ENCODE results near the gene CBX3.
"Not testable (repeated sequence)": the region's sequence is repeated elsewhere in the genome, so short reads cannot be mapped to it uniquely, and the experiment has no call there.

The CBX3 gene

GRCh38 chr7:26193432-26194207 lies 7.9 kb upstream of the CBX3 start:
- H3K27ac ChIP-seq (ENCODE audit: low read depth, low read length) = no peak overlapping the region
- DNase-seq = peak in 1 of 2 donors; percentile 21
- no CpG with 5 or more reads among the region's 8 CpGs for WGBS (ENCODE audit: extremely low coverage, insufficient coverage, insufficient read length)

GRCh38 chr7:26194764-26195163 lies 6.8 kb upstream of the CBX3 start:
- H4K8ac ChIP-seq (ENCODE audit: low read depth, low read length); DNase-seq; H2AFZ ChIP-seq (ENCODE audit: insufficient read depth, low read length, poor library complexity); H2BK12ac ChIP-seq (ENCODE audit: low read length); H3K4me3 ChIP-seq (ENCODE audit: low read depth, low read length); H3K79me1 ChIP-seq (ENCODE audit: low read length); H3K23ac ChIP-seq (ENCODE audit: low read length); H3K18ac ChIP-seq (ENCODE audit: low read length); H2BK120ac ChIP-seq (ENCODE audit: insufficient read depth, low read length, poor library complexity); H3K4me2 ChIP-seq (ENCODE audit: low read length); H4K91ac ChIP-seq (ENCODE audit: low read depth, low read length); H3K4me1 ChIP-seq (ENCODE audit: control insufficient read depth in 1 of 2, insufficient read depth in 2 of 2, low read length in 2 of 2); H3K27ac ChIP-seq (ENCODE audit: low read depth, low read length); H2BK5ac ChIP-seq (ENCODE audit: low read depth, low read length, poor library complexity); H3K27me3 ChIP-seq (ENCODE audit: insufficient read depth, low read length); H2AK5ac ChIP-seq (ENCODE audit: low read length); H3K9ac ChIP-seq (ENCODE audit: low read length); H3K14ac ChIP-seq (ENCODE audit: low read length); H3K9me3 ChIP-seq (ENCODE audit: insufficient read depth, low read depth, low read length); H4K12ac ChIP-seq (ENCODE audit: low read depth, low read length): not testable (repeated sequence)
- Histone ChIP-seq H3K36me3 (ENCODE audit: control insufficient read depth in 1 of 2, insufficient read depth in 2 of 2, low read length in 2 of 2) (peaks cover 13 to 41% of the 10 kb centered on the region in 2 experiments), H3K4ac (ENCODE audit: low read depth, low read length) (peak overlapping the region; percentile 85), H3K79me2 (ENCODE audit: control insufficient read depth, insufficient read depth, low read length, poor library complexity) (peaks cover 14% of the 10 kb centered on the region)
- WGBS (ENCODE audit: extremely low coverage, insufficient coverage, insufficient read length) = no CpG with 5 or more reads among the region's 11 CpGs

More at GRCh38 chr7:26193432-26194207, 7.9 kb upstream of the CBX3 start:
- H2AFZ ChIP-seq (ENCODE audit: insufficient read depth, low read length, poor library complexity) = no peak overlapping the region
- H3K4me3 ChIP-seq (ENCODE audit: low read depth, low read length) = no peak overlapping the region
- H3K4ac ChIP-seq (ENCODE audit: low read depth, low read length) = no peak overlapping the region
- no peaks in the 10 kb centered on the region for H3K27me3 ChIP-seq (ENCODE audit: insufficient read depth, low read length)
- H2AK5ac ChIP-seq (ENCODE audit: low read length) = no peak overlapping the region
- H4K8ac ChIP-seq (ENCODE audit: low read depth, low read length) = no peak overlapping the region
- no peak overlapping the region for H3K14ac ChIP-seq (ENCODE audit: low read length)
- no peaks in the 10 kb centered on the region for H3K4me1 ChIP-seq (ENCODE audit: control insufficient read depth in 1 of 2, insufficient read depth in 2 of 2, low read length in 2 of 2)
- no peaks in the 10 kb centered on the region for H3K79me1 ChIP-seq (ENCODE audit: low read length)
- peaks cover 6% of the 10 kb centered on the region for H3K79me2 ChIP-seq (ENCODE audit: control insufficient read depth, insufficient read depth, low read length, poor library complexity)
- no peak overlapping the region for H3K23ac ChIP-seq (ENCODE audit: low read length)
- no peak overlapping the region for H2BK120ac ChIP-seq (ENCODE audit: insufficient read depth, low read length, poor library complexity)
- no peak overlapping the region for H2BK12ac ChIP-seq (ENCODE audit: low read length)
- H3K9ac ChIP-seq (ENCODE audit: low read length) = no peak overlapping the region
- H4K91ac ChIP-seq (ENCODE audit: low read depth, low read length) = no peak overlapping the region
- H3K4me2 ChIP-seq (ENCODE audit: low read length) = no peak overlapping the region
- no peak overlapping the region for H4K12ac ChIP-seq (ENCODE audit: low read depth, low read length)
- H3K36me3 ChIP-seq (ENCODE audit: control insufficient read depth in 1 of 2, insufficient read depth in 2 of 2, low read length in 2 of 2) = peaks cover 14 to 49% of the 10 kb centered on the region in 2 experiments
- H2BK5ac ChIP-seq (ENCODE audit: low read depth, low read length, poor library complexity) = no peak overlapping the region
- no peaks in the 10 kb centered on the region for H3K9me3 ChIP-seq (ENCODE audit: insufficient read depth, low read depth, low read length)
- H3K18ac ChIP-seq (ENCODE audit: low read length) = no peak overlapping the region

GRCh38 chr7:26195182-26195581 lies 6.4 kb upstream of the CBX3 start:
- H3K4me1 ChIP-seq (ENCODE audit: control insufficient read depth in 1 of 2, insufficient read depth in 2 of 2, low read length in 2 of 2) = no peaks in the 10 kb centered on the region
- H3K4me3 ChIP-seq (ENCODE audit: low read depth, low read length) = no peak overlapping the region
- no peaks in the 10 kb centered on the region for H3K27me3 ChIP-seq (ENCODE audit: insufficient read depth, low read length)
- H3K14ac ChIP-seq (ENCODE audit: low read length) = no peak overlapping the region
- no peak overlapping the region for H3K27ac ChIP-seq (ENCODE audit: low read depth, low read length)
- H3K23ac ChIP-seq (ENCODE audit: low read length) = peak overlapping the region; percentile 93
- no peak overlapping the region for H3K18ac ChIP-seq (ENCODE audit: low read length)
- no peak overlapping the region for H4K8ac ChIP-seq (ENCODE audit: low read depth, low read length)
- H3K9me3 ChIP-seq (ENCODE audit: insufficient read depth, low read depth, low read length) = no peaks in the 10 kb centered on the region
- H3K79me2 ChIP-seq (ENCODE audit: control insufficient read depth, insufficient read depth, low read length, poor library complexity) = peaks cover 18% of the 10 kb centered on the region
- peak overlapping the region; percentile 86 for H3K4ac ChIP-seq (ENCODE audit: low read depth, low read length)
- H3K79me1 ChIP-seq (ENCODE audit: low read length) = peaks cover 8% of the 10 kb centered on the region
- H2AFZ ChIP-seq (ENCODE audit: insufficient read depth, low read length, poor library complexity) = no peak overlapping the region
- H3K36me3 ChIP-seq (ENCODE audit: control insufficient read depth in 1 of 2, insufficient read depth in 2 of 2, low read length in 2 of 2) = peaks cover 13 to 41% of the 10 kb centered on the region in 2 experiments
- DNase-seq = no peak
- no peak overlapping the region for H2BK12ac ChIP-seq (ENCODE audit: low read length)
- H4K91ac ChIP-seq (ENCODE audit: low read depth, low read length) = no peak overlapping the region
- H2AK5ac ChIP-seq (ENCODE audit: low read length) = no peak overlapping the region
- H4K12ac ChIP-seq (ENCODE audit: low read depth, low read length) = no peak overlapping the region
- H3K4me2 ChIP-seq (ENCODE audit: low read length) = no peak overlapping the region
- no peak overlapping the region for H3K9ac ChIP-seq (ENCODE audit: low read length)
- WGBS (ENCODE audit: extremely low coverage, insufficient coverage, insufficient read length) = no CpG with 5 or more reads among the region's 5 CpGs
- no peak overlapping the region for H2BK120ac ChIP-seq (ENCODE audit: insufficient read depth, low read length, poor library complexity)
- no peak overlapping the region for H2BK5ac ChIP-seq (ENCODE audit: low read depth, low read length, poor library complexity)

- Histone ChIP-seq H3K36me3 (ENCODE audit: control insufficient read depth in 1 of 2, insufficient read depth in 2 of 2, low read length in 2 of 2) (peaks cover 13 to 35% of the 10 kb centered on the region in 2 experiments), H3K27ac (ENCODE audit: low read depth, low read length) (no peak overlapping the region), H2BK12ac (ENCODE audit: low read length) (no peak overlapping the region), H3K23ac (ENCODE audit: low read length) (no peak overlapping the region), H3K79me1 (ENCODE audit: low read length) (peaks cover 13% of the 10 kb centered on the region), H2AK5ac (ENCODE audit: low read length) (no peak overlapping the region), H3K4ac (ENCODE audit: low read depth, low read length) (peak overlapping the region; percentile 94), H3K27me3 (ENCODE audit: insufficient read depth, low read length) (no peaks in the 10 kb centered on the region), H4K12ac (ENCODE audit: low read depth, low read length) (no peak overlapping the region), H4K8ac (ENCODE audit: low read depth, low read length) (no peak overlapping the region), H2AFZ (ENCODE audit: insufficient read depth, low read length, poor library complexity) (no peak overlapping the region), H3K79me2 (ENCODE audit: control insufficient read depth, insufficient read depth, low read length, poor library complexity) (peaks cover 22% of the 10 kb centered on the region), H3K18ac (ENCODE audit: low read length) (no peak overlapping the region), H2BK5ac (ENCODE audit: low read depth, low read length, poor library complexity) (no peak overlapping the region), H3K4me1 (ENCODE audit: control insufficient read depth in 1 of 2, insufficient read depth in 2 of 2, low read length in 2 of 2) (no peaks in the 10 kb centered on the region), H3K9ac (ENCODE audit: low read length) (no peak overlapping the region), H3K14ac (ENCODE audit: low read length) (no peak overlapping the region), H4K91ac (ENCODE audit: low read depth, low read length) (no peak overlapping the region), H2BK120ac (ENCODE audit: insufficient read depth, low read length, poor library complexity) (no peak overlapping the region), H3K4me2 (ENCODE audit: low read length) (no peak overlapping the region), H3K9me3 (ENCODE audit: insufficient read depth, low read depth, low read length) (no peaks in the 10 kb centered on the region), H3K4me3 (ENCODE audit: low read depth, low read length) (no peak overlapping the region)
- no peak for DNase-seq
- WGBS (ENCODE audit: extremely low coverage, insufficient coverage, insufficient read length) = no CpG with 5 or more reads among the region's 10 CpGs
These were observed 5.5 kb upstream of the CBX3 start for GRCh38 chr7:26195867-26196657.
